HG03354 (cell line): ENCODE results near the gene MAP3K4.
A peak's percentile ranks its signal among the peaks of the same experiment; 100 is the strongest.

ENCODE experiments used
- ATAC-seq: cut with Tn5 transposase; IDR thresholded peaks from one replicate; pipeline ENCODE4 v1.9.1; 2021; ENCODE audit warnings: mild to moderate bottlenecking; ENCODE audit not compliant: unreplicated experiment, poor library complexity, severe bottlenecking

Gene MAP3K4

GRCh38 chr6:161067749-161068148, 76.2 kb downstream of the MAP3K4 start:
- no peak for ATAC-seq

- ATAC-seq: no peak
These were observed 76.8 kb downstream of the MAP3K4 start for GRCh38 chr6:161068321-161068741.

- no peak for ATAC-seq
These were observed 82.4 kb downstream of the MAP3K4 start for GRCh38 chr6:161073930-161074329.

GRCh38 chr6:161074496-161075121, 83.0 kb downstream of the MAP3K4 start:
- ATAC-seq: no peak

GRCh38 chr6:161076181-161076677, 84.7 kb downstream of the MAP3K4 start:
- no peak for ATAC-seq

GRCh38 chr6:161079566-161080262, 88.1 kb downstream of the MAP3K4 start:
- ATAC-seq: no peak

- ATAC-seq: no peak
These were observed 88.8 kb downstream of the MAP3K4 start for GRCh38 chr6:161080263-161080970.

GRCh38 chr6:161082215-161082614, 90.6 kb downstream of the MAP3K4 start:
- ATAC-seq: peak; percentile 77

- ATAC-seq: no peak
These were observed 93.7 kb downstream of the MAP3K4 start for GRCh38 chr6:161085246-161085645.

- ATAC-seq: no peak
These were observed 97.2 kb downstream of the MAP3K4 start for GRCh38 chr6:161088676-161089328.

GRCh38 chr6:161091151-161091550, 99.6 kb downstream of the MAP3K4 start:
- no peak for ATAC-seq

GRCh38 chr6:161091972-161092701, 100.6 kb downstream of the MAP3K4 start:
- no peak for ATAC-seq

- no peak for ATAC-seq
These were observed 103.4 kb downstream of the MAP3K4 start for GRCh38 chr6:161094955-161095354.

- no peak for ATAC-seq
These were observed 104.3 kb downstream of the MAP3K4 start for GRCh38 chr6:161095916-161096315.

GRCh38 chr6:161100072-161100471, 108.5 kb downstream of the MAP3K4 start:
- no peak for ATAC-seq

- no peak for ATAC-seq
These were observed 109.9 kb downstream of the MAP3K4 start for GRCh38 chr6:161101517-161101916.

GRCh38 chr6:161103475-161103874, 111.9 kb downstream of the MAP3K4 start:
- no peak for ATAC-seq

- no peak for ATAC-seq
These were observed 113.4 kb downstream of the MAP3K4 start for GRCh38 chr6:161104966-161105365.

GRCh38 chr6:161105408-161105807, 113.8 kb downstream of the MAP3K4 start:
- no peak for ATAC-seq
